HG03521 (cell line): ENCODE measurements around the gene LGALS3BP.

ENCODE experiments used
- ATAC-seq: cut with Tn5 transposase; IDR thresholded peaks from one replicate; pipeline ENCODE4 v1.9.1; 2021; ENCODE audit warnings: mild to moderate bottlenecking, moderate library complexity; ENCODE audit not compliant: unreplicated experiment

LGALS3BP gene

GRCh38 chr17:78999947-79000395 is 20.2 kb upstream of the LGALS3BP start:
- ATAC-seq = no peak

GRCh38 chr17:78999056-78999768 is 19.5 kb upstream of the LGALS3BP start:
- ATAC-seq = no peak

GRCh38 chr17:78998311-78999055 is 18.8 kb upstream of the LGALS3BP start:
- ATAC-seq = no peak

- ATAC-seq = no peak
These were observed 18.2 kb upstream of the LGALS3BP start for GRCh38 chr17:78997881-78998280.

- ATAC-seq = no peak
These were observed 17.6 kb upstream of the LGALS3BP start for GRCh38 chr17:78997231-78997741.

GRCh38 chr17:78996781-78997201 is 17.1 kb upstream of the LGALS3BP start:
- no peak for ATAC-seq

- ATAC-seq = no peak
These were observed 16.2 kb upstream of the LGALS3BP start for GRCh38 chr17:78995761-78996451.

GRCh38 chr17:78995022-78995760 is 15.5 kb upstream of the LGALS3BP start:
- ATAC-seq = no peak

- ATAC-seq = no peak
These were observed 14.4 kb upstream of the LGALS3BP start for GRCh38 chr17:78993981-78994671.

- ATAC-seq = no peak
These were observed 13.7 kb upstream of the LGALS3BP start for GRCh38 chr17:78993241-78993956.

GRCh38 chr17:78992542-78993212 is 13.0 kb upstream of the LGALS3BP start:
- ATAC-seq = no peak

GRCh38 chr17:78991906-78992532 is 12.3 kb upstream of the LGALS3BP start:
- no peak for ATAC-seq

- no peak for ATAC-seq
These were observed 11.5 kb upstream of the LGALS3BP start for GRCh38 chr17:78991017-78991738.

- no peak for ATAC-seq
These were observed 10.8 kb upstream of the LGALS3BP start for GRCh38 chr17:78990349-78991016.

- no peak for ATAC-seq
These were observed 8.4 kb upstream of the LGALS3BP start for GRCh38 chr17:78988152-78988551.

- no peak for ATAC-seq
These were observed 7.1 kb upstream of the LGALS3BP start for GRCh38 chr17:78986649-78987328.
